ENCODE measurements around the gene FGD5.

The FGD5 gene

GRCh38 chr3:14780927-14781507, 37.7 kb upstream of the FGD5 start:
- Histone ChIP-seq H3K27ac (ENCODE audit: low read depth, low read length) (no peak overlapping the region), H3K9ac (ENCODE audit: low read length) (no peak overlapping the region), H3K27me3 (ENCODE audit: control insufficient read depth, insufficient read depth, low read length) (no peaks in the 10 kb centered on the region), H3K4me3 (ENCODE audit: low read length) (no peak overlapping the region), H3K4me1 (ENCODE audit: control insufficient read depth, insufficient read depth, low read length) (no peaks in the 10 kb centered on the region), H3K36me3 (ENCODE audit: control insufficient read depth, insufficient read depth, low read length) (no peaks in the 10 kb centered on the region)

GRCh38 chr3:14783480-14784086, 35.2 kb upstream of the FGD5 start:
- H3K4me3 ChIP-seq (ENCODE audit: low read length): no peak overlapping the region
- no peaks in the 10 kb centered on the region for H3K4me1 ChIP-seq (ENCODE audit: control insufficient read depth, insufficient read depth, low read length)
- H3K27me3 ChIP-seq (ENCODE audit: control insufficient read depth, insufficient read depth, low read length): no peaks in the 10 kb centered on the region
- H3K36me3 ChIP-seq (ENCODE audit: control insufficient read depth, insufficient read depth, low read length): no peaks in the 10 kb centered on the region
- H3K9ac ChIP-seq (ENCODE audit: low read length): no peak overlapping the region
- H3K27ac ChIP-seq (ENCODE audit: low read depth, low read length): no peak overlapping the region

GRCh38 chr3:14784087-14784681, 34.6 kb upstream of the FGD5 start:
- Histone ChIP-seq H3K4me1 (ENCODE audit: control insufficient read depth, insufficient read depth, low read length) (no peaks in the 10 kb centered on the region), H3K4me3 (ENCODE audit: low read length) (no peak overlapping the region), H3K27me3 (ENCODE audit: control insufficient read depth, insufficient read depth, low read length) (no peaks in the 10 kb centered on the region), H3K9ac (ENCODE audit: low read length) (no peak overlapping the region), H3K27ac (ENCODE audit: low read depth, low read length) (no peak overlapping the region), H3K36me3 (ENCODE audit: control insufficient read depth, insufficient read depth, low read length) (no peaks in the 10 kb centered on the region)

GRCh38 chr3:14785207-14786155, 33.3 kb upstream of the FGD5 start:
- Histone ChIP-seq H3K4me1 (ENCODE audit: control insufficient read depth, insufficient read depth, low read length) (no peaks in the 10 kb centered on the region), H3K9ac (ENCODE audit: low read length) (no peak overlapping the region), H3K27ac (ENCODE audit: low read depth, low read length) (no peak overlapping the region), H3K27me3 (ENCODE audit: control insufficient read depth, insufficient read depth, low read length) (no peaks in the 10 kb centered on the region), H3K4me3 (ENCODE audit: low read length) (no peak overlapping the region), H3K36me3 (ENCODE audit: control insufficient read depth, insufficient read depth, low read length) (no peaks in the 10 kb centered on the region)

GRCh38 chr3:14786369-14786768, 32.4 kb upstream of the FGD5 start:
- peaks cover 2% of the 10 kb centered on the region for H3K27me3 ChIP-seq (ENCODE audit: control insufficient read depth, insufficient read depth, low read length)
- no peak overlapping the region for H3K9ac ChIP-seq (ENCODE audit: low read length)
- no peaks in the 10 kb centered on the region for H3K4me1 ChIP-seq (ENCODE audit: control insufficient read depth, insufficient read depth, low read length)
- no peaks in the 10 kb centered on the region for H3K36me3 ChIP-seq (ENCODE audit: control insufficient read depth, insufficient read depth, low read length)
- H3K27ac ChIP-seq (ENCODE audit: low read depth, low read length): no peak overlapping the region
- H3K4me3 ChIP-seq (ENCODE audit: low read length): no peak overlapping the region

GRCh38 chr3:14787630-14788029, 31.1 kb upstream of the FGD5 start:
- no peak overlapping the region for H3K4me3 ChIP-seq (ENCODE audit: low read length)
- peaks cover 2% of the 10 kb centered on the region for H3K27me3 ChIP-seq (ENCODE audit: control insufficient read depth, insufficient read depth, low read length)
- H3K4me1 ChIP-seq (ENCODE audit: control insufficient read depth, insufficient read depth, low read length): no peaks in the 10 kb centered on the region
- H3K27ac ChIP-seq (ENCODE audit: low read depth, low read length): no peak overlapping the region
- H3K36me3 ChIP-seq (ENCODE audit: control insufficient read depth, insufficient read depth, low read length): no peaks in the 10 kb centered on the region
- no peak overlapping the region for H3K9ac ChIP-seq (ENCODE audit: low read length)

GRCh38 chr3:14788644-14789043, 30.1 kb upstream of the FGD5 start:
- Histone ChIP-seq H3K27me3 (ENCODE audit: control insufficient read depth, insufficient read depth, low read length) (peaks cover 2% of the 10 kb centered on the region), H3K4me1 (ENCODE audit: control insufficient read depth, insufficient read depth, low read length) (no peaks in the 10 kb centered on the region), H3K4me3 (ENCODE audit: low read length) (no peak overlapping the region), H3K9ac (ENCODE audit: low read length) (no peak overlapping the region), H3K36me3 (ENCODE audit: control insufficient read depth, insufficient read depth, low read length) (no peaks in the 10 kb centered on the region), H3K27ac (ENCODE audit: low read depth, low read length) (no peak overlapping the region)

- Histone ChIP-seq H3K9ac (ENCODE audit: low read length) (no peak overlapping the region), H3K36me3 (ENCODE audit: control insufficient read depth, insufficient read depth, low read length) (no peaks in the 10 kb centered on the region), H3K27ac (ENCODE audit: low read depth, low read length) (no peak overlapping the region), H3K27me3 (ENCODE audit: control insufficient read depth, insufficient read depth, low read length) (peaks cover 2% of the 10 kb centered on the region), H3K4me3 (ENCODE audit: low read length) (no peak overlapping the region), H3K4me1 (ENCODE audit: control insufficient read depth, insufficient read depth, low read length) (peaks cover 1% of the 10 kb centered on the region)
Observed at GRCh38 chr3:14789221-14789620, 29.5 kb upstream of the FGD5 start.

- no peak overlapping the region for H3K9ac ChIP-seq (ENCODE audit: low read length)
- H3K36me3 ChIP-seq (ENCODE audit: control insufficient read depth, insufficient read depth, low read length): no peaks in the 10 kb centered on the region
- peaks cover 2% of the 10 kb centered on the region for H3K27me3 ChIP-seq (ENCODE audit: control insufficient read depth, insufficient read depth, low read length)
- H3K27ac ChIP-seq (ENCODE audit: low read depth, low read length): no peak overlapping the region
- peaks cover 2% of the 10 kb centered on the region for H3K4me1 ChIP-seq (ENCODE audit: control insufficient read depth, insufficient read depth, low read length)
- no peak overlapping the region for H3K4me3 ChIP-seq (ENCODE audit: low read length)
Observed at GRCh38 chr3:14789640-14790285, 29.0 kb upstream of the FGD5 start.

- H3K36me3 ChIP-seq (ENCODE audit: control insufficient read depth, insufficient read depth, low read length): no peaks in the 10 kb centered on the region
- H3K9ac ChIP-seq (ENCODE audit: low read length): no peak overlapping the region
- no peak overlapping the region for H3K27ac ChIP-seq (ENCODE audit: low read depth, low read length)
Observed at GRCh38 chr3:14791343-14791945, 27.3 kb upstream of the FGD5 start.

GRCh38 chr3:14792691-14793121, 26.1 kb upstream of the FGD5 start:
- Histone ChIP-seq H3K27me3 (ENCODE audit: control insufficient read depth, insufficient read depth, low read length) (peaks cover 2% of the 10 kb centered on the region), H3K9ac (ENCODE audit: low read length) (no peak overlapping the region), H3K36me3 (ENCODE audit: control insufficient read depth, insufficient read depth, low read length) (no peaks in the 10 kb centered on the region), H3K4me3 (ENCODE audit: low read length) (no peak overlapping the region), H3K4me1 (ENCODE audit: control insufficient read depth, insufficient read depth, low read length) (peaks cover 2% of the 10 kb centered on the region), H3K27ac (ENCODE audit: low read depth, low read length) (no peak overlapping the region)

More at GRCh38 chr3:14791343-14791945, 27.3 kb upstream of the FGD5 start:
- Histone ChIP-seq H3K27me3 (ENCODE audit: control insufficient read depth, insufficient read depth, low read length) (peaks cover 2% of the 10 kb centered on the region), H3K4me1 (ENCODE audit: control insufficient read depth, insufficient read depth, low read length) (peaks cover 2% of the 10 kb centered on the region), H3K4me3 (ENCODE audit: low read length) (no peak overlapping the region)
